CD8-positive, alpha-beta memory T cell (primary cell): ENCODE measurements around the gene CADM3. TPM values are rescaled to one million over a fixed set of nuclear protein-coding genes. Genes with fewer than 3 reads are reported as not detected.

ENCODE experiments used
- CTCF ChIA-PET: fragments of 350-600 bp; sonication (Branson Sonifier 250); formaldehyde crosslinking; loops from one replicate; lab custom pipeline; 2021; ENCODE audit warnings: antibody characterized with exemption; lab: Charles Lee
- POLR2A ChIA-PET: fragments of 350-600 bp; sonication (Branson Sonifier 250); formaldehyde crosslinking; loops from one replicate; lab custom pipeline; 2021; ENCODE audit warnings: antibody characterized with exemption; lab: Charles Lee
- DNase-seq, 5 donors: peaks; one replicate each; pipeline versions ENCODE4 v3.0.0 to v3.0.0-alpha.2; 2020 to 2022; ENCODE audit warnings: mixed read lengths in 1 of 5
- H3K27ac ChIP-seq: one replicate; pipeline ENCODE4 v1.7.0; 2013; ENCODE audit warnings: low read depth, mild to moderate bottlenecking, low read length, moderate library complexity
- H3K27me3 ChIP-seq: 2 replicates; pipeline ENCODE4 v1.7.0; 2013; ENCODE audit warnings: low read length, mild to moderate bottlenecking; ENCODE audit not compliant: insufficient read depth, poor library complexity, severe bottlenecking
- H3K36me3 ChIP-seq: 2 replicates; pipeline ENCODE4 v1.7.0; 2013; ENCODE audit warnings: mild to moderate bottlenecking, low read length, moderate library complexity; ENCODE audit not compliant: insufficient read depth
- H3K4me1 ChIP-seq: 2 replicates; pipeline ENCODE4 v1.7.0; 2013; ENCODE audit warnings: mild to moderate bottlenecking, low read length, moderate library complexity; ENCODE audit not compliant: insufficient read depth
- H3K4me3 ChIP-seq: 2 replicates; pipeline ENCODE4 v1.7.0; 2013; ENCODE audit warnings: mild to moderate bottlenecking, low read length
- H3K9me3 ChIP-seq: 2 replicates; pipeline ENCODE4 v1.7.0; 2013; ENCODE audit warnings: mild to moderate bottlenecking, low read length
- H3K27ac Mint-ChIP-seq, 8 donors: one replicate each; pipeline ENCODE4 v1.8.0; 2020 to 2021; ENCODE audit warnings: mixed read lengths in 8 of 8, mild to moderate bottlenecking in 6 of 8, inconsistent platforms in 3 of 8, moderate library complexity in 3 of 8
- H3K27me3 Mint-ChIP-seq, 2 donors: one replicate each; pipeline ENCODE4 v1.8.0; 2020 to 2021; ENCODE audit warnings: mixed read lengths in 2 of 2, mild to moderate bottlenecking in 1 of 2, moderate library complexity in 1 of 2
- H3K36me3 Mint-ChIP-seq, 3 donors: one replicate each; pipeline ENCODE4 v1.8.0; 2020 to 2021; ENCODE audit warnings: mixed read lengths in 3 of 3, inconsistent platforms in 1 of 3, mild to moderate bottlenecking in 1 of 3
- H3K4me1 Mint-ChIP-seq, 3 donors: one replicate each; pipeline ENCODE4 v1.8.0; 2020 to 2021; ENCODE audit warnings: mixed read lengths in 3 of 3, inconsistent platforms in 1 of 3, mild to moderate bottlenecking in 1 of 3
- H3K4me3 Mint-ChIP-seq, 7 donors: one replicate each; pipeline ENCODE4 v1.8.0; 2020 to 2021; ENCODE audit warnings: mixed read lengths in 7 of 7, mild to moderate bottlenecking in 6 of 7, moderate library complexity in 4 of 7, inconsistent platforms in 2 of 7
- H3K9me3 Mint-ChIP-seq, 5 donors: one replicate each; pipeline ENCODE4 v1.8.0; 2020 to 2022; ENCODE audit warnings: mixed read lengths in 5 of 5, mild to moderate bottlenecking in 3 of 5, moderate library complexity in 2 of 5, inconsistent platforms in 1 of 5
- polyA plus RNA-seq: library from polyadenylated mRNA; unstranded; fragments of 300-500 nt; fragmentation: Illumina TruSeq; gene quantifications from one replicate; pipeline ENCODE4 v1.2.3, GENCODE V29; 2021
- total RNA-seq, 2 experiments: library from RNA; stranded (reverse); gene quantifications; one replicate each; pipeline ENCODE4 v1.2.3, GENCODE V29; 2021

Gene CADM3
- total and polyA plus RNA-seq, 3 experiments from 2014 or later: not detected

- Histone ChIP-seq H3K27ac (no peak overlapping the region), H3K36me3 (no peaks in the 10 kb centered on the region), H3K9me3 (no peaks in the 10 kb centered on the region), H3K4me3 (no peak overlapping the region), H3K4me1 (no peaks in the 10 kb centered on the region), H3K27me3 (no peaks in the 10 kb centered on the region)
- Mint-ChIP-seq H3K4me1 (peaks cover 0 to 2% (median 0%) of the 10 kb centered on the region in 3 donors), H3K36me3 (no peaks in the 10 kb centered on the region), H3K27me3 (peaks cover 45 to 77% of the 10 kb centered on the region in 2 donors), H3K27ac (no peak overlapping the region), H3K4me3 (no peak overlapping the region), H3K9me3 (no peaks in the 10 kb centered on the region)
- CTCF ChIA-PET: interaction anchor here (0.6 to 3.2 kb wide), 3 partner anchors 14 to 1224 kb away, joined by 4 to 10 read pairs (median 7); no protein-coding TSS in a partner anchor
- peak in 4 of 5 donors; percentile 20 to 60 (median 22) for DNase-seq
- POLR2A ChIA-PET: no interaction called here
Measured at GRCh38 chr1:159211331-159212136, 40.1 kb downstream of the CADM3 start.

- Mint-ChIP-seq H3K9me3 (no peaks in the 10 kb centered on the region), H3K4me3 (no peak overlapping the region), H3K4me1 (peaks cover 0 to 2% (median 0%) of the 10 kb centered on the region in 3 donors), H3K36me3 (no peaks in the 10 kb centered on the region), H3K27me3 (peaks cover 41 to 76% of the 10 kb centered on the region in 2 donors), H3K27ac (no peak overlapping the region)
- no peaks in the 10 kb centered on the region for H3K4me1 ChIP-seq
- H3K27me3 ChIP-seq: no peaks in the 10 kb centered on the region
- no peaks in the 10 kb centered on the region for H3K36me3 ChIP-seq
- no peak for DNase-seq
- H3K27ac ChIP-seq: no peak overlapping the region
- POLR2A ChIA-PET: no interaction called here
- H3K4me3 ChIP-seq: no peak overlapping the region
- H3K9me3 ChIP-seq: no peaks in the 10 kb centered on the region
- CTCF ChIA-PET: interaction anchor here (0.7 to 3.2 kb wide), 4 partner anchors 13 to 587 kb away, joined by 3 to 10 read pairs (median 6); no protein-coding TSS in a partner anchor
Measured at GRCh38 chr1:159212596-159212995, 41.2 kb downstream of the CADM3 start.

- Mint-ChIP-seq H3K36me3 (no peaks in the 10 kb centered on the region), H3K27me3 (peaks cover 33 to 73% of the 10 kb centered on the region in 2 donors), H3K27ac (no peak overlapping the region), H3K4me3 (no peak overlapping the region), H3K9me3 (no peaks in the 10 kb centered on the region), H3K4me1 (peaks cover 0 to 2% (median 0%) of the 10 kb centered on the region in 3 donors)
- ChIA-PET POLR2A (no interaction called here), CTCF (interaction anchor here (0.7 to 3.2 kb wide), 13 partner anchors 8 to 1097 kb away, joined by 3 to 10 read pairs (median 3); partner anchors contain the start of gene ACKR1)
- no peak overlapping the region for H3K4me3 ChIP-seq
- no peaks in the 10 kb centered on the region for H3K27me3 ChIP-seq
- no peaks in the 10 kb centered on the region for H3K9me3 ChIP-seq
- no peak overlapping the region for H3K27ac ChIP-seq
- peak in 3 of 5 donors; percentile 16 to 54 (median 20) for DNase-seq
- no peaks in the 10 kb centered on the region for H3K36me3 ChIP-seq
- no peaks in the 10 kb centered on the region for H3K4me1 ChIP-seq
Measured at GRCh38 chr1:159214149-159214760, 42.8 kb downstream of the CADM3 start.

- no peak for DNase-seq
- Histone ChIP-seq H3K4me1 (no peaks in the 10 kb centered on the region), H3K27me3 (peaks cover 4% of the 10 kb centered on the region), H3K9me3 (no peaks in the 10 kb centered on the region), H3K27ac (no peak overlapping the region), H3K4me3 (no peak overlapping the region), H3K36me3 (no peaks in the 10 kb centered on the region)
- ChIA-PET CTCF (no interaction called here), POLR2A (no interaction called here)
- Mint-ChIP-seq H3K4me1 (peaks cover 0 to 2% (median 0%) of the 10 kb centered on the region in 3 donors), H3K4me3 (no peak overlapping the region), H3K27me3 (peaks cover 11 to 62% of the 10 kb centered on the region in 2 donors), H3K9me3 (no peaks in the 10 kb centered on the region), H3K27ac (no peak overlapping the region), H3K36me3 (no peaks in the 10 kb centered on the region)
Measured at GRCh38 chr1:159218649-159219636, 47.5 kb downstream of the CADM3 start.

GRCh38 chr1:159222075-159222865, 50.9 kb downstream of the CADM3 start:
- Histone ChIP-seq H3K36me3 (no peaks in the 10 kb centered on the region), H3K27me3 (peaks cover 4% of the 10 kb centered on the region), H3K9me3 (no peaks in the 10 kb centered on the region), H3K27ac (no peak overlapping the region), H3K4me3 (no peak overlapping the region), H3K4me1 (no peaks in the 10 kb centered on the region)
- Mint-ChIP-seq H3K4me1 (no peaks in the 10 kb centered on the region), H3K27ac (no peak overlapping the region), H3K36me3 (no peaks in the 10 kb centered on the region), H3K9me3 (no peaks in the 10 kb centered on the region), H3K27me3 (peaks cover 14 to 59% of the 10 kb centered on the region in 2 donors), H3K4me3 (no peak overlapping the region)
- ChIA-PET POLR2A (no interaction called here), CTCF (interaction anchor here (1.2 kb wide), 1 partner anchor 8 kb away, joined by 4 read pairs; no protein-coding TSS in a partner anchor)
- no peak for DNase-seq

GRCh38 chr1:159223004-159223403, 51.6 kb downstream of the CADM3 start:
- POLR2A ChIA-PET: no interaction called here
- CTCF ChIA-PET: no interaction called here
- H3K36me3 Mint-ChIP-seq: no peaks in the 10 kb centered on the region

GRCh38 chr1:159228554-159228953, 57.1 kb downstream of the CADM3 start:
- Histone ChIP-seq H3K9me3 (no peaks in the 10 kb centered on the region), H3K27me3 (no peaks in the 10 kb centered on the region), H3K4me1 (no peaks in the 10 kb centered on the region), H3K27ac (no peak overlapping the region), H3K36me3 (no peaks in the 10 kb centered on the region), H3K4me3 (no peak overlapping the region)
- H3K27me3 Mint-ChIP-seq: peaks cover 17 to 48% of the 10 kb centered on the region in 2 donors
- H3K27ac Mint-ChIP-seq: no peak overlapping the region
- H3K36me3 Mint-ChIP-seq: no peaks in the 10 kb centered on the region
- no peak overlapping the region for H3K4me3 Mint-ChIP-seq
- ChIA-PET POLR2A (no interaction called here), CTCF (no interaction called here)
- H3K9me3 Mint-ChIP-seq: no peaks in the 10 kb centered on the region
- no peaks in the 10 kb centered on the region for H3K4me1 Mint-ChIP-seq
- DNase-seq: no peak

More at GRCh38 chr1:159223004-159223403, 51.6 kb downstream of the CADM3 start:
- Histone ChIP-seq H3K27me3 (peaks cover 4% of the 10 kb centered on the region), H3K4me1 (no peaks in the 10 kb centered on the region), H3K9me3 (no peaks in the 10 kb centered on the region), H3K27ac (no peak overlapping the region), H3K4me3 (no peak overlapping the region), H3K36me3 (no peaks in the 10 kb centered on the region)
- Mint-ChIP-seq H3K4me1 (no peaks in the 10 kb centered on the region), H3K27ac (no peak overlapping the region), H3K9me3 (no peaks in the 10 kb centered on the region), H3K27me3 (peaks cover 14 to 53% of the 10 kb centered on the region in 2 donors), H3K4me3 (no peak overlapping the region)
- no peak for DNase-seq
